CD14-positive monocyte (primary cell): ENCODE results near the gene HS1BP3. TPM values are rescaled to one million over a fixed set of nuclear protein-coding genes. Genes with fewer than 3 reads are reported as not detected.

ENCODE experiments used
- DNase-seq, 3 donors: peaks; one replicate each; pipeline ENCODE4 v3.0.0-alpha.2; 2011 to 2022
- H2AFZ ChIP-seq: 2 replicates; pipeline ENCODE4 v1.6.0; 2012; ENCODE audit warnings: mild to moderate bottlenecking, low read depth, low read length, inconsistent platforms; ENCODE audit not compliant: insufficient read depth, poor library complexity, severe bottlenecking
- H3K27ac ChIP-seq, 2 donors: 1 replicate in 1 of 2; 2 replicates in 1 of 2; pipeline ENCODE4 v1.5.1; 2012 to 2013; ENCODE audit warnings: low read length in 2 of 2, control low read depth in 1 of 2, inconsistent platforms in 1 of 2, low read depth in 1 of 2, mild to moderate bottlenecking in 1 of 2
- H3K27me3 ChIP-seq, 2 donors: one replicate each; pipeline versions ENCODE4 v1.6.0 to v1.6.1; 2011 to 2013; ENCODE audit warnings: low read length in 2 of 2; ENCODE audit not compliant: control insufficient read depth in 2 of 2, insufficient read depth in 2 of 2
- H3K36me3 ChIP-seq, 2 donors: replicated peaks in 1 of 2; 1 replicate in 1 of 2; 2 replicates in 1 of 2; pipeline versions ENCODE4 v1.5.1 to v1.6.1; 2012 to 2013; ENCODE audit warnings: low read length in 2 of 2, control low read depth in 1 of 2, inconsistent platforms in 1 of 2, mild to moderate bottlenecking in 1 of 2; ENCODE audit not compliant: insufficient read depth in 2 of 2, control insufficient read depth in 1 of 2
- H3K4me1 ChIP-seq, 2 donors: 1 replicate in 1 of 2; 2 replicates in 1 of 2; pipeline versions ENCODE4 v1.5.1 to v1.6.1; 2012 to 2013; ENCODE audit warnings: low read length in 2 of 2, control low read depth in 1 of 2, inconsistent platforms in 1 of 2, mild to moderate bottlenecking in 1 of 2, moderate library complexity in 1 of 2; ENCODE audit not compliant: insufficient read depth in 2 of 2, control insufficient read depth in 1 of 2
- H3K4me2 ChIP-seq: replicated peaks from 2 replicates; pipeline ENCODE3; 2012; ENCODE audit warnings: low read length, moderate library complexity, mild to moderate bottlenecking; ENCODE audit not compliant: poor library complexity, severe bottlenecking; ENCODE audit errors: extremely low read depth
- H3K4me3 ChIP-seq, 3 experiments: fragments of 200-600 bp in 1 of 3; sonication (generic) in 1 of 3; replicated peaks in 1 of 3; 1 replicate in 2 of 3; 2 replicates in 1 of 3; pipeline ENCODE4 v1.5.1; 2011 to 2013; ENCODE audit warnings: low read length in 3 of 3, mild to moderate bottlenecking in 3 of 3, control low read depth in 2 of 3, low read depth in 2 of 3, inconsistent platforms in 1 of 3, moderate library complexity in 1 of 3
- H3K79me2 ChIP-seq: 2 replicates; pipeline ENCODE4 v1.6.0; 2012; ENCODE audit warnings: mild to moderate bottlenecking, control low read depth, inconsistent platforms, low read length, moderate library complexity; ENCODE audit not compliant: insufficient read depth
- H3K9ac ChIP-seq: 2 replicates; pipeline ENCODE4 v1.6.0; 2017; ENCODE audit warnings: low read length, mild to moderate bottlenecking; ENCODE audit not compliant: insufficient read depth, poor library complexity, severe bottlenecking
- H3K9me3 ChIP-seq, 2 donors: replicated peaks in 1 of 2; 1 replicate in 1 of 2; 2 replicates in 1 of 2; pipeline versions ENCODE4 v1.5.1 to v1.6.1; 2012 to 2013; ENCODE audit warnings: low read length in 2 of 2, control low read depth in 1 of 2; ENCODE audit not compliant: control insufficient read depth in 1 of 2, insufficient read depth in 1 of 2
- H4K20me1 ChIP-seq: 2 replicates; pipeline ENCODE4 v1.6.0; 2012; ENCODE audit warnings: mild to moderate bottlenecking, low read length, control low read depth, moderate library complexity; ENCODE audit not compliant: insufficient read depth
- H3K27ac Mint-ChIP-seq, 7 donors: one replicate each; pipeline ENCODE4 v1.8.0; 2020; ENCODE audit warnings: mild to moderate bottlenecking in 7 of 7, mixed read lengths in 7 of 7, moderate library complexity in 6 of 7, inconsistent platforms in 2 of 7
- H3K27me3 Mint-ChIP-seq, 3 donors: one replicate each; pipeline ENCODE4 v1.8.0; 2021 to 2022; ENCODE audit warnings: low read depth in 3 of 3, mild to moderate bottlenecking in 3 of 3, mixed read lengths in 3 of 3, moderate library complexity in 3 of 3, inconsistent platforms in 1 of 3
- H3K36me3 Mint-ChIP-seq, 2 donors: one replicate each; pipeline ENCODE4 v1.8.0; 2020; ENCODE audit warnings: mixed read lengths in 2 of 2, inconsistent platforms in 1 of 2, mild to moderate bottlenecking in 1 of 2
- H3K4me1 Mint-ChIP-seq: one replicate; pipeline ENCODE4 v1.8.0; 2020; ENCODE audit warnings: mild to moderate bottlenecking, mixed read lengths
- H3K4me3 Mint-ChIP-seq, 2 donors: one replicate each; pipeline ENCODE4 v1.8.0; 2020; ENCODE audit warnings: mild to moderate bottlenecking in 2 of 2, mixed read lengths in 2 of 2, moderate library complexity in 1 of 2
- H3K9me3 Mint-ChIP-seq, 7 donors: one replicate each; pipeline ENCODE4 v1.8.0; 2020 to 2022; ENCODE audit warnings: mixed read lengths in 7 of 7, mild to moderate bottlenecking in 6 of 7, moderate library complexity in 6 of 7, inconsistent platforms in 2 of 7
- CTCF ChIP-seq: fragments of 200-600 bp; IDR thresholded peaks from one replicate; pipeline ENCODE4 v1.8.0; 2022; ENCODE audit warnings: antibody characterized with exemption, mild to moderate bottlenecking
- WGBS: methylation state at CpG from one replicate; pipeline ENCODE4 v1.1.5; 2013; ENCODE audit warnings: missing lambda C conversion rate; ENCODE audit not compliant: insufficient coverage; 5-methylcytosine and 5-hydroxymethylcytosine counted together
- intact Hi-C, 2 donors: fragments of 100-400 bp; cut with micrococcal nuclease; formaldehyde crosslinking; loops; one replicate each; pipeline versions ENCODE4 v1.15.0 to v1.15.1; 2023
- polyA plus RNA-seq, 3 donors: library from polyadenylated mRNA; depleted of rRNA in 1 of 3; unstranded in 2 of 3; stranded (reverse) in 1 of 3; fragments of 300-500 nt in 2 of 3; fragments of >200 nt in 1 of 3; fragmentation: Illumina TruSeq in 2 of 3; gene quantifications; 1 replicate in 2 of 3; 2 replicates in 1 of 3; pipeline ENCODE4 v1.2.3, GENCODE V29; 2012 to 2021

The HS1BP3 gene
- polyA plus RNA-seq, 3 donors: 45.1 to 48.9 (median 45.4) TPM

- Mint-ChIP-seq H3K4me3 (no peak overlapping the region), H3K9me3 (no peaks in the 10 kb centered on the region), H3K4me1 (peaks cover 11% of the 10 kb centered on the region), H3K36me3 (no peaks in the 10 kb centered on the region), H3K27ac (no peak overlapping the region), H3K27me3 (peaks cover 0 to 2% (median under 1%) of the 10 kb centered on the region in 3 donors)
- no peaks in the 10 kb centered on the region for H3K36me3 ChIP-seq
- no peak overlapping the region for H2AFZ ChIP-seq
- no peak overlapping the region for H3K27ac ChIP-seq
- intact Hi-C loops: no loop called here
- no peaks in the 10 kb centered on the region for H3K9me3 ChIP-seq
- no peaks in the 10 kb centered on the region for H3K27me3 ChIP-seq
- no peak overlapping the region for H3K4me2 ChIP-seq
- H3K9ac ChIP-seq: no peak overlapping the region
- peaks cover 7 to 10% of the 10 kb centered on the region in 2 donors for H3K4me1 ChIP-seq
- 100% methylated on average over 1 of the region's 6 CpGs for WGBS
- H3K79me2 ChIP-seq: no peaks in the 10 kb centered on the region
- H4K20me1 ChIP-seq: no peaks in the 10 kb centered on the region
- no peak overlapping the region for H3K4me3 ChIP-seq
- TF ChIP-seq CTCF: no peak
- no peak for DNase-seq
Observed at GRCh38 chr2:20574930-20575329, 76.0 kb downstream of the HS1BP3 start.

DNA sequence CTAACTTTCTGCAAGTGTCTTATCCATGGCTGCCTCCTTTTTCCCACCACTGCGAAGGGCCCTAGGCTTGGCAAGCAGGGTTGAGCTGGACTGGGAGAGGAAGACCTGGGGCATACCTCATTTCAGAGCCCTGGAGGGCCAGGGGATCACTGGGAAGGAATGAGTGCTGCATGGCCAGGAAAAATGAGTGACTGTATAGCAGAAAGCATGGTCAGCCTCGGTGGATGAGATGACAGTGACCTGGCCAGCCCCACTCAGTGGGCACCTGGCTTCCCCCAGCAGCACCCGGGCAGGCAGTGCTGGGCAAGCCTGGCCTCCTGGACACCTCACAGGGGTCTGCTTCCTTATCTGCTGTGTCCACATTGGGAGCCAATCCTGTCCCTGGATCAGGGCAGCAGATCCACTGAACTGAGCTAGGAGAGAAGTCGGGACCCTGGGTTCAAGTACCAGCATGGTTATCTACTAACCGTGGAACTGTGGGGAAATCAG lies 76.4 kb downstream of the HS1BP3 start:
- intact Hi-C loops: no loop called here
- no peak overlapping the region for H2AFZ ChIP-seq
- Mint-ChIP-seq H3K4me3 (no peak overlapping the region), H3K27ac (peak overlapping the region in 1 of 7 donors; percentile 30), H3K4me1 (peaks cover 11% of the 10 kb centered on the region), H3K27me3 (peaks cover 0 to 2% (median 2%) of the 10 kb centered on the region in 3 donors), H3K9me3 (no peaks in the 10 kb centered on the region), H3K36me3 (no peaks in the 10 kb centered on the region)
- H3K4me2 ChIP-seq: no peak overlapping the region
- H3K9me3 ChIP-seq: no peaks in the 10 kb centered on the region
- H4K20me1 ChIP-seq: no peaks in the 10 kb centered on the region
- WGBS: 100% methylated on average over 2 of the region's 5 CpGs
- H3K9ac ChIP-seq: no peak overlapping the region
- H3K4me1 ChIP-seq: peaks cover 7 to 10% of the 10 kb centered on the region in 2 donors
- no peaks in the 10 kb centered on the region for H3K36me3 ChIP-seq
- H3K79me2 ChIP-seq: no peaks in the 10 kb centered on the region
- no peaks in the 10 kb centered on the region for H3K27me3 ChIP-seq
- DNase-seq: no peak
- H3K27ac ChIP-seq: no peak overlapping the region
- H3K4me3 ChIP-seq: no peak overlapping the region
- no peak for TF ChIP-seq CTCF
